Stimulated activated CD4-positive, alpha-beta T cell treated with anti-CD3 and anti-CD28 coated beads, Interleukin-12 subunit alpha, Interleukin-12 subunit beta, amount 100 ng/mL, for 24 hours (primary cell): ENCODE measurements around the gene FSHR.

ENCODE experiments used
- DNase-seq, 2 experiments: peaks; one replicate each; pipeline ENCODE4 v3.0.0-alpha.2; 2020; ENCODE audit warnings: low read depth in 2 of 2

FSHR gene

GRCh38 chr2:49154140-49154539 is at the start of gene FSHR:
TSS of gene FSHR (minus strand) at chr2:49154515. CDS start at chr2:49154417, 98 bp downstream.
- no peak for DNase-seq

GRCh38 chr2:49199266-49199665 is 45.0 kb upstream of the FSHR start:
- DNase-seq: no peak

GRCh38 chr2:49194701-49195100 is 40.4 kb upstream of the FSHR start:
- DNase-seq: no peak

- no peak for DNase-seq
Measured at GRCh38 chr2:49192036-49192435, 37.7 kb upstream of the FSHR start.

- DNase-seq: no peak
Measured at GRCh38 chr2:49189512-49190225, 35.4 kb upstream of the FSHR start.

GRCh38 chr2:49186050-49186648 is 31.8 kb upstream of the FSHR start:
- DNase-seq: no peak

GRCh38 chr2:49178656-49179055 is 24.3 kb upstream of the FSHR start:
- no peak for DNase-seq

GRCh38 chr2:49177194-49177593 is 22.9 kb upstream of the FSHR start:
- DNase-seq: no peak

GRCh38 chr2:49175831-49176230 is 21.5 kb upstream of the FSHR start:
- no peak for DNase-seq

- no peak for DNase-seq
Measured at GRCh38 chr2:49174750-49175149, 20.4 kb upstream of the FSHR start.

GRCh38 chr2:49167131-49167530 is 12.8 kb upstream of the FSHR start:
- no peak for DNase-seq

- no peak for DNase-seq
Measured at GRCh38 chr2:49165662-49166061, 11.3 kb upstream of the FSHR start.

GRCh38 chr2:49164729-49165128 is 10.4 kb upstream of the FSHR start:
- no peak for DNase-seq

- DNase-seq: no peak
Measured at GRCh38 chr2:49162151-49162550, 7.8 kb upstream of the FSHR start.

GRCh38 chr2:49154891-49155290 is 576 bp upstream of the FSHR start:
- no peak for DNase-seq

GRCh38 chr2:49153252-49153651 is 1.1 kb downstream of the FSHR start:
- no peak for DNase-seq

- no peak for DNase-seq
Measured at GRCh38 chr2:49152824-49153223, 1.5 kb downstream of the FSHR start.

GRCh38 chr2:49146401-49146800 is 7.9 kb downstream of the FSHR start:
- no peak for DNase-seq

- no peak for DNase-seq
Measured at GRCh38 chr2:49131801-49132200, 22.5 kb downstream of the FSHR start.

- no peak for DNase-seq
Measured at GRCh38 chr2:49129034-49129433, 25.3 kb downstream of the FSHR start.

- DNase-seq: no peak
Measured at GRCh38 chr2:49123600-49123999, 30.7 kb downstream of the FSHR start.

GRCh38 chr2:49122107-49122506 is 32.2 kb downstream of the FSHR start:
- DNase-seq: no peak

- DNase-seq: no peak
Measured at GRCh38 chr2:49113046-49113445, 41.3 kb downstream of the FSHR start.

- no peak for DNase-seq
Measured at GRCh38 chr2:49111456-49111855, 42.9 kb downstream of the FSHR start.
